Measurements from ENCODE around the gene DUSP28.
"Not testable (repeated sequence)": the region's sequence is repeated elsewhere in the genome, so short reads cannot be mapped to it uniquely, and the experiment has no call there.

DUSP28 gene

DNA sequence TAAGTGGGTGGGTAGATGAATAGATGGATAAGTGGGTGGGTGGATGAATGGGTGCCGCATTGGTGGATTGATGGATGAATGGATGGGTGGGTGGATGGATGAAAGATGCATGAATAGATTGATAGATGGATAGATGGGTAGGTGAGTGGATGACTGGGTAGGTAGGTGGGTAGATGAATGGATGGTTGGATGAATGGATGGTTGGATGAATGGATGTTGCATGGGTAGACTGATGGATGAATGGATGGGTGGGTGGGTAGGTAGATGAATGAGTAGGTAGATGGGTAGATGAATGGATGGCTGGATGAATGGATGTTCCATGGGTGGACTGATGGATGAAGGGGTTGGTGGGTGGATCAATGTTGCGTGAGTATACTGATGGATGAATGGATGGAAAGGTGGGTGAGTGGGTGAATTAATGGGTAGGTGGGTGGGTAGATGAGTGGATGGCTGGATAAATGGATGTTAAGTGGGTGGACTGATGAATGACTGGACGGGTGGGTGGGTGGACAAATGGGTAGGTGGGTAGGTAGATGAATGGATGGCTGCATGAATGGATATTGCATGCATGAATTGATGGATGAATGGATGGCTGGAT is 32.9 kb upstream of the DUSP28 start:
- DNase-seq (ENCODE audit: low spot score) = no peak

DNA sequence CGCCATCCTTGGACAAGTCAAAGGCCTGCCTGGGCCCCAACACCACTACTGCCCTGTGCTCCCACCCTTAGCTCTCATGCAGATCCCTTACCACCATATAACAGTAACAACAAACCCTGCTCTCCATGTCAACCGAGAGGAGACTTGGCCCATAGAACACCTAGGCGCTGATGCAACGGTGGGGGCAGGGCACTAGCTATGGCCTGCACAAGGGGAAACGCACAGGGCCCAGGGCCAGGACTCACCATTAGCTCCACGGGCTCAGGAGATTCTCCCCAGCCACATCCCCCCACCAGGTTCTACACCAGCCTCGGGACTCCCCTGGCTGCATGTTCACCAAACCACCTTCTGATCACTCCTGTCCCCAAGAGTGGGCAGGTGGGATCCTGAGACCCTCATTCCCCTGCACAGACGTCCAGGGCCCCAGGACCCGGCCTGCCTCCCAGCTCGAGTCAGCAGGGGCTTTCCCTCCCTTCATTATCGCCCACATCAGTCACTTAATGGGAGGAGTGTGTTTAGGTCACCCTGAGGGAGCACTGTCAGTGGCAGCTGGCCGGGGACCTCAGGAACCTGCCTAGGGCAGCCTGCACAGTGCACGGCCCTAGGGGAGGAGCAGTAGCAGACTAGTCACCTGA is 31.6 kb upstream of the DUSP28 start:
- DNase-seq (ENCODE audit: low spot score) = no peak

- no peak for DNase-seq (ENCODE audit: low spot score)
These were observed 30.7 kb upstream of the DUSP28 start for GRCh38 chr2:240529344-240529999.

DNA sequence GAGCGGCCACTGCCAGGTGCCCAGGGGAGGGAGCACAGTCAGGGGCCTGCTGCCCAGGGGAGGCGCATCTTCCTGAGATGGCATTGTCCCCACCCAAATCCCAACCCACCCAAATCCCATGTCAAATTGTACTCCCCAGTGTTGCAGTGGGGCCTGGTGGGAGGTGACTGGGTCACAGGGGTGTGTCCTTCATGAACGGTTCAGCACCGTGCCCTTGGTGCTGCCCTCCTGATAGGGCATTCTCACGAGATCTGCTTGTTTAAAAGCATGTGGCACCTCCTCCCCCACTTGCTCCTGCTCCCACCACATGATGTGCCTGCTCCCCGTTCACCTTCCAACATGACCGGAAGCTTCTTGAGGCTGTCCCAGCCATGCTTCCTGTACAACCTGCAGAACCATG is 30.0 kb upstream of the DUSP28 start:
- no peak for DNase-seq (ENCODE audit: low spot score)

DNA sequence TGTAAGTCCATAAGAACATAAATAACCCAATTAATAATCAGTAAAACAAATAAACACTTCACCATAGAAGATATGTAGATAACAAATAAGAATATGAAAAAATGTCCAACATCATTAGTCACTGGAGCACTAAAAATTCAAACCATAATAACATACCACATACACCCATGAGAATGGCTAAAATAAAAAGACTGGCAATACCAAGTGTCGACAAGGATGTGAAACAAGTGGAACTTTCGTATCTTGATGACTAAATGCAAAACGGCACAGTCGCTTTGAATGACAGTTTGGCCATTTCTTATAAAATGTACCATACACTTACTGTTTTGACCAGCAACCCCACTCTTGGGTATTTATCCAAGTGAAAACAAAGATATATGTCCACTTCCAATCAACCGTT is 29.1 kb upstream of the DUSP28 start:
- no peak for DNase-seq (ENCODE audit: low spot score)

GRCh38 chr2:240532031-240532775 is 28.0 kb upstream of the DUSP28 start:
- no peak for DNase-seq (ENCODE audit: low spot score)

- no peak for DNase-seq (ENCODE audit: low spot score)
These were observed 22.0 kb upstream of the DUSP28 start for GRCh38 chr2:240538031-240538780.

GRCh38 chr2:240539101-240539500 is 21.1 kb upstream of the DUSP28 start:
- not testable (repeated sequence) for DNase-seq (ENCODE audit: low spot score)

DNA sequence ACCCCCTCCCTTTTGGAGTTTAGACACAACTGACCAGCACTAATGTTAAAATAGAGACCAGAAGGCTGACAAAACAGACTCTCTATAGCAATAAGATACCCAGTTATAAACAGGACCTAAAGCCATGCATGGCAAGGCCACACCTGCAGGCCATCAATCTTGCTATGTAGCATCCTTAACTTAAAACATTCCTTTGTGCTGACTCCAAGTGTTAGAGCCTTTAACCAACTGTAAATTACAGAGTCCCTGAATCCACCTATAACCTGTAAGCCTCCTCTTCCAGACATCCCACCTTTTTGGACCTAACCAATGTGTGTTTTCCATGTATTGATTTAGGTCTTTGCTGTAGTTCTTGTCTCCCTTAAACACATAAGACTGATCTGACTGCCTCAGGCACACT is 20.3 kb upstream of the DUSP28 start:
- DNase-seq (ENCODE audit: low spot score) = no peak

DNA sequence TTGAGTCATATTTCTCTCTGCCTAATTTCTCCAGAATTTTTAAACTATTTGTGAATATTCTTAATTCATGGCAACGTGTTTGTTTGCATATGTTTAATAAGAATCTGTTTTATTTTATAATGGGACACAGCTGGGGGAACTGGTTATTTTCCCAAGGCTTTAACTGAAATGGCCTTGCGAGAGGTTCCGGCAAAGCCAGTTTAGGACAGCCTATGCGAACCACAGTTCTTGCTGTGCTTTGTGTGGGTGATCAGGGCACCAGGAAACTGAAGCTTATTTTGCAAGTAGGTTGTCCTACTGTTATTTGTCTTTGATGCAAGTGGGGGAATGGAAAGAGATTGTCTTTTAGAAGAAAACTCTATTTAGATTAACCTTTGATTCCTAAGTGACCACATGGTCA is 8.9 kb upstream of the DUSP28 start:
- DNase-seq (ENCODE audit: low spot score) = no peak

DNA sequence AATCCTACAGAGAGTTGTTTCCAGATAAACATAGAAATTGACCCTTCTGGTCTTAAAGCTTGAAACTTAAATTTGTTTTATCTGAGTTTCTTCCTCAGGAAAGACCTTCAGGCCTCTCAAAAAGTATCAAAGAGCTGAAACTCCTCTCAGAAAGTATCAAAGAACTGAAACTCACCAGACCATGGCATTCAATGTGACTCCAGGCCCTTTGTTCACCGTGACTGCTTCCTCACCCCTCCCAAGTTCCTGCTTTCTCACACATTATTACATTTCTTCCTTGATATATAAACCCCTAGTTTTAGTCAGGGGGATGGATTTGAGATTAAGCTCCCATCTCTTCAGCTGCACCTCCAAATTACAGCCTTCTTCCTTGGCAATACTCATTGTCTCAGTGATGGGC is 8.3 kb upstream of the DUSP28 start:
- DNase-seq (ENCODE audit: low spot score) = no peak

DNA sequence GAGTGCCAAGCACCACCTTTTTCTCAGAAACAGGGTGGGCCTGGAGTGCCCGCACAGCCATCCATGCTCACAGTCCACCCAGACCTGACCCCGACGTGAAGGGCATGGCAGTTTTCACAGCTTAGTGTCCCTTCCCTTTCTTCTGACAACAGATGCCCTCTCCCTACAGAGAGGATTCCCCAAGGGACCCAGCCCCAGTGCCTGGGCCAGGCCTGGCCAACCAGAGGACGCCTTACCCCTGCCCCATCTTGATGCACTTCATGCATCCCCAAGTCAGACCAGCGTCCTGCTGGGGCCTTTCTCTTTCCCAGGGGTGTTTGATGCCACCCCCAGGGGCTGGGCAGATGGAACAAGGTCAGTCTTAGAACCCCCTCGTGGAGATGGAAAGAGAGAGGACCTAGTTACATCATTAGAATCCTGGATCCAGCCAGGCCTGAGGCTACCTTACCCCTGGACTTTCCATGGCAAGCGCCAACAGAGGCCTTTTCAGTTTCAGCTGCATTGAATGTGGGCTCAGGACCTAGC is 6.1 kb upstream of the DUSP28 start:
- DNase-seq (ENCODE audit: low spot score) = no peak

DNA sequence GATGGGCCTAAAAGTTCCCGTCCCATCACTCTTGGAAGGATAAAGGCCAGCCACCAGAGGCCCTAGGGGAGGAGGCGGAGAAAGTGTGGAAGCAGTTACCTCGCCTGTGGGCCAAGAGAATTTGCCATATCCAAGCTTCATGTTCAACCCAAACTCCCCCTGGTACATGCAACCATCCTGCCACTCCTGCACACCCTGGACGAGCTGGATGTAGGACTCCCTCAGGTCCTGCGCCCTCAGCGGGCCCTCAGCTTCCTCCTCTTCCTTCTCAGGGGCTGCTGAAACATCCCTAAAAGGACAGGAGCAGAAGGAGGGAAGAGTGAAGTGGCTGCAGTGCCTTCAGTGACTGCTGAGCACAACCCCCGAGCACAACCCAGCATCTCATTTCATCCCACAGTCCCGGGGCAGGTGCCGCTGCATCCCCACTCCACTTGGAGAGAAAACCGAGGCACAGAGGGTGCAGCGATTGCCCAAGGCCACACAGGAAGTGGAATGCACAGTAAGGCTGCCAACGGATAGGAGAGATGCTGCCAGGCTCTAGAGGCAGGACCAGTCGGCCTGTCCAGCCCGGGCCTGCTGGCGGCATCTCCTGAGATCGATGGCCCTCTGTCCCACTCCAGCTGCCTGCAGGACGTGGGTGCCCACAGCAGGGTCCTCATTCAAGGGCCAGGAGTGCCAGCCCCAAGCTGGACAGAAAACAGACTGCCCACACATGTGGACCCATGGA is 5.2 kb upstream of the DUSP28 start:
- DNase-seq (ENCODE audit: low spot score) = no peak

DNA sequence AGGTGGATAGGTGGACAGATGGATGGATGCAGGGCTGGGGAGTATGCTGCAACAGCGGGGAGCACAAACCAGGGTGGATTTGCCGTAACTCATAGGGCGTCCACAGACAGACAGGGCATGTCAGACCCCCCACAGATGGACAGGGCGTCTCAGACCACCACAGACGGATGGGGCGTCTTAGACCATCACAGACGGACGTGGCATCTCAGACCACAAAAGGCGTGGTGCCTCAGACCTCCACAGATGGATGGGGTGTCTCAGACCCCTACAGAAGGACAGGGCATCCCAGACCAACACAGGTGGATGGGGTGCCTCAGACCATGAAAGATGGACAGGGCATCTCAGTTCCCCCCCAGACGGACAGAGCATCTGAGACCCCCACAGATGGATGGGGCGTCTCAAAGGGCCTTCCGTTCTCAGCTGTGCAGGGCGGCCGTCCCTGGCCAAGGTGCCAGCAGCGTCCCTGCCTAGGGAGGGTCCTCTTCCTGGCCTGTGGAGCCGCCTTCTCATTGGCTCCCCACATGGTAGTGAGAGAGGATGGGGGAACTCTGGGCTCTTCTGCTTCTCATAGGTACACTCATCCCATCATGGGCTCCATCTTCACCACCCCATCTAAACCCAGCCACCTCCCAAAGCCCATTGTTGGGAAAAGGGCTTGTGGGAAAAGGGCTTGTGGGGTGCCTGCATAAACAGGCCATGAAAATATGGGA is 4.5 kb upstream of the DUSP28 start:
- no peak for DNase-seq (ENCODE audit: low spot score)

GRCh38 chr2:240556553-240557100 is 3.5 kb upstream of the DUSP28 start:
- DNase-seq (ENCODE audit: low spot score) = no peak

- no peak for DNase-seq (ENCODE audit: low spot score)
These were observed 2.9 kb upstream of the DUSP28 start for GRCh38 chr2:240557101-240557751.

DNA sequence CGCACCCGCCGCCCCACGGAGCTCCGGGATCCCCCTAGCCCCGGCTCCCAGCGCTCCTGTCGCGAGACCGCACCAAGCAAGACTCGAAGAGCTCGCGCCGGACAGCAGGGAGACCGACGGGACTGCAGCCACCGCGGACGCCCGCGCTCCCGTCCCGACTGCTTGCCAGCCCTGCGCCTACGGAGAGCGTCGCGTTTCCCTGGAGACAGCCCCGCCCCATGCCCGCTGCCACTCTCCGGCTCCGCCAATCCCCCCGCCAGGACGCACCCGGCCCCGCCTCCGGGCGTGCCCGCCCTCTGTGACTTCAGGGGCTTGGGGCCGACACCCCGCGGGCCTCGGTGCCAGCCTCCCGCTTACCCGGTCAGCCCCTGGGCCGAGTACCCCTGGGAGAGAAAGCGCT is 2.3 kb upstream of the DUSP28 start, which contains the start of gene ANKMY1:
ANKMY1 (minus strand) TSS at position 181 of the 400 bp plus-strand sequence. CDS start 653 bp downstream, outside the sequence.
- no peak for DNase-seq (ENCODE audit: low spot score)

DNA sequence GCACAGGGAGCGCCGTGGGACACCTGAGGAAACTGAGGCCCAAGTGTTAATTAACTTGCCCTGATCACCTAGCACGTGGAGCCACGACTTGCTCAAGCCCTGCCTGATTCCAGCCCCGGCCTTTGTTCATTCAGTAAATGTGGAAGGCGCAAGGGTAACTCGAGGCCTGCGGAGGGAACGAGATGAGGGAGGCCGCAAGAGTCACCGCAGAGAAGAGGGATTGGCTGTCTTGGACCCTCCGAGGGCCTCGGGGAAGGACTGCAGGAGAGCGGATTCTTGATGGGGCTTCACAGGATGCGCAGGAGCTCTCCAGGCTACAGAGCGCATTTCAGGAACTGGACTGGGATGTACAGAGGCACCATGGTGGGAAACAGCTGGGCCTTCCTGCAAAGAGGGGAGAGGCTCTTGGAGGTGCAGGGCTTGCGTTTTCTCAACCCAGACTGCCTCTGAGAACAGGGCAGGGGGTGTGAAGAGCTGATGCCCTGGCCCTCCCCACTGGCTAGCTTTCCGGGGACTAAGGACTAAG is 1.9 kb upstream of the DUSP28 start:
- DNase-seq (ENCODE audit: low spot score) = no peak

- no peak for DNase-seq (ENCODE audit: low spot score)
These were observed 871 bp upstream of the DUSP28 start for GRCh38 chr2:240559286-240559685.
